H54 (cell line): ENCODE data around the gene ALG3.

Experiments
- DNase-seq: peaks from one replicate; pipeline ENCODE4 v3.0.0; 2011; ENCODE audit warnings: low spot score, mixed read lengths; ENCODE audit not compliant: insufficient read length
- FAIRE-seq: peaks from 3 replicates; lab custom pipeline; 2011; peaks lifted over from hg19 to GRCh38; lab: Jason Lieb, UNC
- POLR2A ChIP-seq: IDR thresholded peaks from 2 replicates; pipeline ENCODE4 v1.6.1; 2011; ENCODE audit warnings: low read depth, mild to moderate bottlenecking, low read length

The ALG3 gene

GRCh38 chr3:184235381-184236032, 13.3 kb downstream of the ALG3 start:
- DNase-seq (no peak), FAIRE-seq (no peak)
- no peak for TF ChIP-seq POLR2A

- FAIRE-seq, result no peak
- peak; percentile 7 for DNase-seq
- no peak for TF ChIP-seq POLR2A
Observed at GRCh38 chr3:184234671-184235380, 13.9 kb downstream of the ALG3 start.

DNA sequence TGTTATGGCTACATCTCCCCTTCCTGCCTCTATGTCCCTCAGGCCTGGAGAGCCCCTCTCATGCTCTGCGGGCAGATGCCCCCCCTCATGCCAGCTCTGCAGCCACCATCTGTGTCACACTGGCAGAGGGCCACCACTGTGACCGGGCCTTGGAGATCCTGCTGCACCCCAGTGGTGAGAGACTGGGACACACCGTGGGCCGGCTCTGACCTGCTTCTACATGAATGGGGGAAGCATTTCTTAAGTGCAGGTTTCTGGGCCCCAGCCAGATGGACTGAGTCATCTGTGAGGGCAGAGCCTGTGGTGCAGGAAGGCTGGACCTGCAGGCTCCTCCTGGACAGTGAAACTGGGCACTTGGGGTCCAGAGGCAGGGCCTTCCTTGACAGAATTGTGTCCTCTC, 14.5 kb downstream of the ALG3 start:
- DNase-seq (peak; percentile 100), FAIRE-seq (peak; percentile 97)
- no peak for TF ChIP-seq POLR2A

GRCh38 chr3:184233127-184233843, 15.5 kb downstream of the ALG3 start:
- no peak for FAIRE-seq
- DNase-seq, result no peak
- no peak for TF ChIP-seq POLR2A

- DNase-seq, result no peak
- no peak for TF ChIP-seq POLR2A
- no peak for FAIRE-seq
Observed at GRCh38 chr3:184231671-184232070, 17.1 kb downstream of the ALG3 start.

GRCh38 chr3:184230603-184231528, 17.9 kb downstream of the ALG3 start:
- DNase-seq (no peak), FAIRE-seq (no peak)
- no peak for TF ChIP-seq POLR2A

GRCh38 chr3:184230081-184230602, 18.6 kb downstream of the ALG3 start:
- TF ChIP-seq POLR2A, result no peak
- no peak for FAIRE-seq
- no peak for DNase-seq

DNA sequence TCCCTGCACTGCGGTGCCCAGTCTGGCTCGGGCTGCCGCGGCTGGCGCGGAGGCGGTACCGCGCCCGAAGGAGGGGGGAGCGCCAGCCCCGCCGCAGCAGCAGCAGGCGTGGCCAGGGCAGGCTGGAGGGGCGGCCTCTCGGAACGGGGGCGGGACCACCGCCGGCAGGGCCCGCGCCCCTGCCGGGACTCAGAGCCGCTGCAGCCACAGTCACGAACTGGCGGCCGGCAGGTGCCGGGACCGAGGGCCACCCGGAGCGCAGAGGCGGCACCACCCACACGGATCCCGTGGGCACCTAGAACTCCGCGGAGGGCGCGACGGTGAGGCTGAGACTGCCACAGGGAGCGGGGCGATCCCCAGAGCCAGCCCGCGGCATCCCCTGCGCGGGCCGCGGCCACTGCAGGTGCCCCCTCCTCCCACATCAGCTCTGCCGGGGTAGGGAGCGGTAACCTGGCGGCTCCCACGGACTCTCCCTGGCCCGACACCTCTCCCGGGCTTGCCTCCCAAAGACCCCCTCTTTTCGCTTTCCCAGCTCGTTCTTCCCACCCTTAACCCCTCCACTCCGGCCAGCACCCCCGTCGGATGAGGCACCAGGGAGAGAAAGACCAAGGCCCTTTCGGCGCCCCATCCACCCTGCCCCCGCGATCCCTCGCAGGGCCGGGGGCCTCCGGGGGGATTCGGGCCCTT, 19.2 kb downstream of the ALG3 start, which contains the start of gene VWA5B2:
Gene VWA5B2, plus strand, starts transcription at position 192 of the 687 bp plus-strand sequence. CDS start 944 bp downstream, outside the sequence.
- DNase-seq (peak; percentile 99), FAIRE-seq (no peak)
- TF ChIP-seq POLR2A, result no peak

DNA sequence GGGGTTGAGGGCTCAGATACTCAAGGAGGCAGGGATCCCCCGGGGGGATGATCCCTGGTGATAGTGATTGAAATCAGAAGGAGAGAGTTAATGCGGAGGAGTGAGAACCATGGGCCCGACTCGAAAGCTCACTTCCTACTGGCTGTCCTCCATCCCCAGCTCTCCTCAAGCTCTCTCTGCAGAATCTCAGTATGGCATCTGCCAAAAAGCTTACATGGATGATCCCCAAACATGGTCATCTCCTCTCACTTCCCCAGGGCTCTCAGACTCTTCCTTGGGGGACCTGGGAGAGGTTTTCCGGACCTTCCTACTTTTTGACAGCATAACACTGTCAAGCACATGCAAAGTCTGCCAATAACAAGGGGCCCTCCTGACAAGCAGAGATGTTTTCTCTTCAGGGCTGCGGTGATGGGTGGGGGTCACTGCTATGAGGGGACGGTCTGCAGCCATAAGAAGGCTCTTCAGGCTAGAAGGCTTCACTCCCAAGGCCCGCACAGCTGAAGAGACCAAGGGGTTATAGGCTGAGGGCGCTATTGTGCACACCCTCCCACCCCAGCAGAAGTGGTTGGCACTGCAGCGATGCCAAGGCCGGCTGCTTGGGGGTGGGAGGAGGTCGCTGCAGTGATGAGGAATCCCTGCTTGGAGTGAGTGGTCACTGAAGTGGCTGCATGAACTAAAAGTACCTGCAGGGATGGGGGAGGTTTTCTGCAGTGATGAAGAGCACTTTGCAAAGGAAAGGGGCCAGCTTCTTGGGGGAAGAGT, 20.2 kb downstream of the ALG3 start:
- FAIRE-seq (no peak), DNase-seq (no peak)
- TF ChIP-seq POLR2A, result no peak

GRCh38 chr3:184227481-184227935, 21.3 kb downstream of the ALG3 start:
- FAIRE-seq (no peak), DNase-seq (peak; percentile 89)
- TF ChIP-seq POLR2A, result no peak

DNA sequence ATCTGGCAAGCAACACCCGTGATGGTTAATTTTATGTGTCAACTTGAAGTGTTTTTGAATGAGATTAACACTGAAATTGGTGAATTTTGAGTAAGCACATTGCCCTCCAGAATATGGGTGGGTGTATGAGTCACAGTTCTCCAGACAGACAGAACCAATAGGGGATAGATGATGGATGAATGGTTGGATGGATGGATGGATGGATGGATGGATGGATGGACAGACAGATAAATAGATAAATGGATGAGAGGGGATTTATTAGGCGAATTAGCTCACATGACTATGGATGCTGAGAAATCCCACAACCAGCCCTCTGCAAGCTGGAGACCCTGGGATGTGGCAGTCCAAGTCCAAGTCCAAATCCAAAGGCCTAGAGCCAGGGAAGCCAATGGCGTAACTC, 24.8 kb downstream of the ALG3 start:
- DNase-seq (no peak), FAIRE-seq (no peak)
- TF ChIP-seq POLR2A, result no peak

DNA sequence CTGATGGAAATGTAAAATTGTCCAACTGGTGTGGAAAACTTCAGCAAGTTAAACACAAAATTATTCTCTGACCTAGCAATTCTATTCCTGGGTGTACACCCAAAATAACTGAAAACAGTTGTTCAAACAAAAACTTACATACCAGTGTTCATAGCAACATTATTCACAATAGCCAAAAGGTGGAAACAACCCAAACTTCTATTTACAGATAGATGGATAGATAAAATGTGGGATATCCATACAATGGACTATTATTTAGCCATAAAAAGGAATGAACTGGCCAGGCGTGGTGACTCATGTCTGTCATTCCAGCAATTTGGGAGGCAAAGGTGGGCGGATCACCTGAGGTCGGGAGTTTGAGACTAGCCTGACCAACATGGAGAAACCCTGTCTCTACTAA, 26.2 kb downstream of the ALG3 start:
- TF ChIP-seq POLR2A, result no peak
- FAIRE-seq, result no peak
- DNase-seq, result no peak

- FAIRE-seq, result no peak
- no peak for DNase-seq
- TF ChIP-seq POLR2A, result no peak
Observed at GRCh38 chr3:184218814-184219213, 29.9 kb downstream of the ALG3 start.
